ENCODE results near the gene FKBP5. TPM values are rescaled to one million over a fixed set of nuclear protein-coding genes. Genes with fewer than 3 reads are reported as not detected.

Gene FKBP5
- total and polyA plus RNA-seq, 2 donors (not counting 1 experiment from before 2014, with no cell fraction given): 2.8 to 7.4 TPM

DNA sequence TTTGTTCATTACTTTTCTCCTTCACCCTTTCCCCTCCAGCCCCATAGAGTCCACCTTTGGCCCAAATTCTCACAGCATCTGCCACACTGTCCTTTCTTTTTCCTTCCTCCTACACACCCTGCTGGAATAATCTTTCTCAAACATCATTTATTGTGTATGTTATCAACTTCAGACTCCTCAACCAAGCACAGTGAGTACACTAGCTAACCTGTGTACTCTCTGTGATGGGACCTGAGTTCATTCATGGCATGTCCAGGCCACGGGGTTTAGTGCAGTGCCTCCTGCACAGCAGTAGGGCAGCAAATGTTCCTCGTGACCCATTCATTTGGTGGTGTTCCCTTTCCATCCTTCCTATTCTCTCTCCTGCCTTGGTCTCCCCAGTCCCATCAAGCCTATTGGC is 41.0 kb upstream of the FKBP5 start:
- no peak overlapping the region for H3K4me3 ChIP-seq (ENCODE audit: control extremely low read depth in 1 of 5, extremely low read depth in 1 of 5, insufficient read depth in 1 of 5, low read depth in 2 of 5, low read length in 4 of 5)
- intact Hi-C loops (cut with micrococcal nuclease): loop anchor here (2.0 to 5.0 kb wide), 2 partner anchors 262 to 471 kb away; partner anchors contain the start of genes RPL10A and ZNF76
- POLR2A ChIA-PET: interaction anchor here (0.7 to 1.3 kb wide), 2 partner anchors 10 to 68 kb away, joined by 3 read pairs; no protein-coding TSS in a partner anchor
- H3K27ac ChIP-seq (ENCODE audit: low read length in 2 of 2): no peak overlapping the region
- peak overlapping the region; percentile 24 for H3K4me2 ChIP-seq (replicated peaks; ENCODE audit: low read depth, low read length, poor library complexity, severe bottlenecking)
- H3K79me2 ChIP-seq (ENCODE audit: control insufficient read depth, insufficient read depth, low read length): no peaks in the 10 kb centered on the region
- H3K27me3 Mint-ChIP-seq: peaks cover 6% of the 10 kb centered on the region
- peak overlapping the region; percentile 74 for H3K27ac Mint-ChIP-seq
- 68% methylated on average over 2 of the region's 2 CpGs for WGBS (ENCODE audit: insufficient coverage)
- CTCF ChIA-PET: interaction anchor here (0.9 to 2.5 kb wide), 2 partner anchors 146 to 433 kb away, joined by 5 to 19 read pairs; no protein-coding TSS in a partner anchor
- DNase-seq (no peak), ATAC-seq (ENCODE audit: low read depth) (no peak)
- H3K4me1 Mint-ChIP-seq: peaks cover 60% of the 10 kb centered on the region
- H3K4me3 Mint-ChIP-seq: peak overlapping the region; percentile 48
- H3K27me3 ChIP-seq (replicated peaks in 1 of 4; ENCODE audit: control extremely low read depth in 1 of 4, control insufficient read depth in 3 of 4, insufficient read depth in 4 of 4, low read length in 3 of 4): peaks cover 0 to 17% (median 5%) of the 10 kb centered on the region in 4 experiments
- H2AFZ ChIP-seq (ENCODE audit: insufficient read depth, low read depth, low read length, poor library complexity, severe bottlenecking): no peak overlapping the region
- no peak for TF ChIP-seq EZH2 (IDR thresholded peaks at IDR 0.05; ENCODE audit: borderline replicate concordance, insufficient read depth, low read depth, low read length, poor library complexity, severe bottlenecking)
- TF ChIP-seq, protein P1, sequence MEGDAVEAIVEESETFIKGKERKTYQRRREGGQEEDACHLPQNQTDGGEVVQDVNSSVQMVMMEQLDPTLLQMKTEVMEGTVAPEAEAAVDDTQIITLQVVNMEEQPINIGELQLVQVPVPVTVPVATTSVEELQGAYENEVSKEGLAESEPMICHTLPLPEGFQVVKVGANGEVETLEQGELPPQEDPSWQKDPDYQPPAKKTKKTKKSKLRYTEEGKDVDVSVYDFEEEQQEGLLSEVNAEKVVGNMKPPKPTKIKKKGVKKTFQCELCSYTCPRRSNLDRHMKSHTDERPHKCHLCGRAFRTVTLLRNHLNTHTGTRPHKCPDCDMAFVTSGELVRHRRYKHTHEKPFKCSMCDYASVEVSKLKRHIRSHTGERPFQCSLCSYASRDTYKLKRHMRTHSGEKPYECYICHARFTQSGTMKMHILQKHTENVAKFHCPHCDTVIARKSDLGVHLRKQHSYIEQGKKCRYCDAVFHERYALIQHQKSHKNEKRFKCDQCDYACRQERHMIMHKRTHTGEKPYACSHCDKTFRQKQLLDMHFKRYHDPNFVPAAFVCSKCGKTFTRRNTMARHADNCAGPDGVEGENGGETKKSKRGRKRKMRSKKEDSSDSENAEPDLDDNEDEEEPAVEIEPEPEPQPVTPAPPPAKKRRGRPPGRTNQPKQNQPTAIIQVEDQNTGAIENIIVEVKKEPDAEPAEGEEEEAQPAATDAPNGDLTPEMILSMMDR (IDR thresholded peaks at IDR 0.05): no peak
- no peaks in the 10 kb centered on the region for H3K9me3 Mint-ChIP-seq (ENCODE audit: insufficient read depth)
- H4K20me1 ChIP-seq (ENCODE audit: control insufficient read depth, insufficient read depth, low read length, poor library complexity, severe bottlenecking): no peaks in the 10 kb centered on the region
- H3K9ac ChIP-seq (ENCODE audit: low read length): no peak overlapping the region
- no peaks in the 10 kb centered on the region for H3K9me3 ChIP-seq (ENCODE audit: control extremely low read depth in 1 of 3, control insufficient read depth in 2 of 3, insufficient read depth in 1 of 3, low read length in 2 of 3)
- H3K4me1 ChIP-seq (ENCODE audit: control insufficient read depth in 2 of 2, insufficient read depth in 2 of 2, low read length in 2 of 2): peaks cover 47 to 65% of the 10 kb centered on the region in 2 donors
- no peaks in the 10 kb centered on the region for H3K36me3 ChIP-seq (replicated peaks in 1 of 2; ENCODE audit: control extremely low read depth in 1 of 2, control insufficient read depth in 1 of 2, extremely low read depth in 1 of 2, insufficient read depth in 2 of 2, low read length in 1 of 2)

All from B cell (primary cell).